Aorta (tissue), 5 donors: ENCODE results near the gene CCDC110. TPM values are rescaled to one million over a fixed set of nuclear protein-coding genes. Genes with fewer than 3 reads are reported as not detected.

ENCODE experiments used
- ATAC-seq: fragments of 200-7000 bp; cut with Tn5 transposase; one replicate; pipeline ENCODE4 v1.9.1; 2022; ENCODE audit warnings: moderate library complexity; ENCODE audit not compliant: low FRiP score
- DNase-seq, 2 donors: peaks; one replicate each; pipeline ENCODE4 v3.0.0-alpha.2; 2020
- H3K27ac ChIP-seq, 2 donors: one replicate each; pipeline ENCODE4 v1.5.1; 2013; ENCODE audit warnings: low read length in 2 of 2, mild to moderate bottlenecking in 2 of 2, moderate library complexity in 2 of 2, control low read depth in 1 of 2, inconsistent platforms in 1 of 2, low read depth in 1 of 2
- H3K27me3 ChIP-seq, 2 donors: one replicate each; pipeline ENCODE4 v1.6.1; 2013; ENCODE audit warnings: control low read depth in 1 of 2, low read length in 1 of 2, mild to moderate bottlenecking in 1 of 2, moderate library complexity in 1 of 2; ENCODE audit not compliant: insufficient read depth in 2 of 2, control insufficient read depth in 1 of 2
- H3K36me3 ChIP-seq, 2 donors: one replicate each; pipeline ENCODE4 v1.6.1; 2013; ENCODE audit warnings: control low read depth in 1 of 2, low read length in 1 of 2, mild to moderate bottlenecking in 1 of 2; ENCODE audit not compliant: insufficient read depth in 2 of 2, control insufficient read depth in 1 of 2
- H3K4me1 ChIP-seq, 2 donors: one replicate each; pipeline ENCODE4 v1.6.1; 2013; ENCODE audit warnings: low read length in 2 of 2, control low read depth in 1 of 2, mild to moderate bottlenecking in 1 of 2, moderate library complexity in 1 of 2; ENCODE audit not compliant: insufficient read depth in 2 of 2, control insufficient read depth in 1 of 2
- H3K4me3 ChIP-seq, 2 donors: one replicate each; pipeline ENCODE4 v1.5.1; 2013; ENCODE audit warnings: low read length in 2 of 2, control low read depth in 1 of 2, mild to moderate bottlenecking in 1 of 2
- H3K9me3 ChIP-seq: one replicate; pipeline ENCODE4 v1.6.1; 2013; ENCODE audit warnings: mild to moderate bottlenecking, low read length; ENCODE audit not compliant: control insufficient read depth
- WGBS, 2 donors: extraction: QIAGEN DNeasy Blood & Tissue Kit; methylation state at CpG; one replicate each; pipeline ENCODE4 v1.1.7; 2013; 5-methylcytosine and 5-hydroxymethylcytosine counted together
- intact Hi-C, 2 donors: fragments of 100-400 bp; cut with DNase I; formaldehyde crosslinking; loops; one replicate each; pipeline versions ENCODE4 v1.14.2 to v1.15.0; 2022
- polyA plus RNA-seq, 2 donors: library from polyadenylated mRNA; stranded (reverse); fragments of 200-250 nt; gene quantifications; one replicate each; pipeline ENCODE4 v1.2.3, GENCODE V29; 2013
- total RNA-seq, 2 donors: library from RNA; stranded (reverse); fragmentation: NEBNext Ultra II Directional; extraction: Animal tissue kit (Norgen Biotek cat#: 25700); gene quantifications; one replicate each; pipeline ENCODE4 v1.2.1, GENCODE V29; 2021
- donor health status: healthy with polysubstance abuse.
- donor health status: Bipolar disorder and iron deficiency.
- donor health status: DM: no; HTN: no; CAD: no.
- donor health status: DM: no; HTN: no; CAD: no.
- donor health status: DM: yes; HTN: yes; CAD: no.

Gene CCDC110
- total and polyA plus RNA-seq, 4 donors, result 1.5 to 5.3 (median 3.4) TPM

GRCh38 chr4:185467991-185468390 is 3.5 kb downstream of the CCDC110 start:
- Histone ChIP-seq H3K27me3 (no peaks in the 10 kb centered on the region), H3K27ac (no peak overlapping the region), H3K36me3 (no peaks in the 10 kb centered on the region), H3K9me3 (no peaks in the 10 kb centered on the region), H3K4me1 (no peaks in the 10 kb centered on the region), H3K4me3 (no peak overlapping the region)
- 94 to 95% methylated on average over 8 of the region's 8 CpGs for WGBS, 2 donors
- DNase-seq, result no peak
- intact Hi-C loops, result loop anchor here (5.0 kb wide), 1 partner anchor 41 kb away; the partner anchor contains the start of gene UFSP2 (in 2 of the 2)
- no peak for ATAC-seq

- no peak for DNase-seq
- H3K9me3 ChIP-seq, result no peaks in the 10 kb centered on the region
- no peak for ATAC-seq
- H3K4me1 ChIP-seq, result no peaks in the 10 kb centered on the region
- H3K4me3 ChIP-seq, result no peak overlapping the region
- intact Hi-C loops, result loop anchor here (5.0 kb wide), 1 partner anchor 40 kb away; the partner anchor contains the start of gene UFSP2 (in 2 of the 2)
- H3K27me3 ChIP-seq, result no peaks in the 10 kb centered on the region
- no peak overlapping the region for H3K27ac ChIP-seq
- H3K36me3 ChIP-seq, result no peaks in the 10 kb centered on the region
- 22 to 31% methylated on average over 4 of the region's 4 CpGs for WGBS, 2 donors
Observed at GRCh38 chr4:185467101-185467500, 4.4 kb downstream of the CCDC110 start.

- 88 to 93% methylated on average over 3 of the region's 3 CpGs for WGBS, 2 donors
- ATAC-seq, result no peak
- Histone ChIP-seq H3K27ac (no peak overlapping the region), H3K4me3 (no peak overlapping the region), H3K36me3 (no peaks in the 10 kb centered on the region), H3K9me3 (no peaks in the 10 kb centered on the region), H3K27me3 (no peaks in the 10 kb centered on the region), H3K4me1 (no peaks in the 10 kb centered on the region)
- intact Hi-C loops, result loop anchor here (5.0 kb wide), 1 partner anchor 38 kb away; the partner anchor contains the start of gene UFSP2 (in 2 of the 2)
- DNase-seq, result no peak
Observed at GRCh38 chr4:185465707-185466106, 5.8 kb downstream of the CCDC110 start.

GRCh38 chr4:185464887-185465286 is 6.6 kb downstream of the CCDC110 start:
- DNase-seq (no peak), ATAC-seq (no peak)
- Histone ChIP-seq H3K4me1 (no peaks in the 10 kb centered on the region), H3K27me3 (no peaks in the 10 kb centered on the region), H3K9me3 (no peaks in the 10 kb centered on the region), H3K36me3 (no peaks in the 10 kb centered on the region), H3K4me3 (no peak overlapping the region), H3K27ac (no peak overlapping the region)
- intact Hi-C loops, result loop anchor here (5.0 kb wide), 1 partner anchor 38 kb away; the partner anchor contains the start of gene UFSP2 (in 2 of the 2)
- 35 to 44% methylated on average over 1 of the region's 1 CpG for WGBS, 2 donors

- intact Hi-C loops, result no loop called here
- Histone ChIP-seq H3K9me3 (no peaks in the 10 kb centered on the region), H3K27me3 (no peaks in the 10 kb centered on the region), H3K36me3 (no peaks in the 10 kb centered on the region), H3K4me1 (no peaks in the 10 kb centered on the region), H3K4me3 (no peak overlapping the region), H3K27ac (no peak overlapping the region)
- 65 to 73% methylated on average over 6 of the region's 6 CpGs for WGBS, 2 donors
- no peak for ATAC-seq
- DNase-seq, result no peak
Observed at GRCh38 chr4:185464183-185464582, 7.3 kb downstream of the CCDC110 start.

- ATAC-seq, result no peak
Observed at GRCh38 chr4:185463541-185463940, 8.0 kb downstream of the CCDC110 start.

GRCh38 chr4:185461565-185461964 is 10.0 kb downstream of the CCDC110 start:
- intact Hi-C loops, result no loop called here
- no peaks in the 10 kb centered on the region for H3K36me3 ChIP-seq
- H3K4me1 ChIP-seq, result no peaks in the 10 kb centered on the region
- H3K4me3 ChIP-seq, result no peak overlapping the region
- no peaks in the 10 kb centered on the region for H3K27me3 ChIP-seq
- no peak for ATAC-seq
- H3K27ac ChIP-seq, result no peak overlapping the region
- DNase-seq, result no peak
- no peaks in the 10 kb centered on the region for H3K9me3 ChIP-seq
- WGBS, 2 donors, result 99% methylated on average over 8 of the region's 8 CpGs

More at GRCh38 chr4:185463541-185463940, 8.0 kb downstream of the CCDC110 start:
- no peak overlapping the region for H3K4me3 ChIP-seq
- no peak overlapping the region for H3K27ac ChIP-seq
- no peaks in the 10 kb centered on the region for H3K27me3 ChIP-seq
- 88% methylated on average over 6 of the region's 6 CpGs for WGBS, 2 donors
- no peaks in the 10 kb centered on the region for H3K4me1 ChIP-seq
- no peak for DNase-seq
- H3K9me3 ChIP-seq, result no peaks in the 10 kb centered on the region
- intact Hi-C loops, result no loop called here
- no peaks in the 10 kb centered on the region for H3K36me3 ChIP-seq

GRCh38 chr4:185457136-185457535 is 14.4 kb downstream of the CCDC110 start:
- Histone ChIP-seq H3K36me3 (no peaks in the 10 kb centered on the region), H3K9me3 (no peaks in the 10 kb centered on the region), H3K4me3 (no peak overlapping the region), H3K4me1 (no peaks in the 10 kb centered on the region), H3K27me3 (no peaks in the 10 kb centered on the region), H3K27ac (no peak overlapping the region)
- 66 to 69% methylated on average over 3 of the region's 3 CpGs for WGBS, 2 donors
- ATAC-seq (no peak), DNase-seq (no peak)
- intact Hi-C loops, result no loop called here

- no peak overlapping the region for H3K27ac ChIP-seq
- intact Hi-C loops, result no loop called here
- H3K36me3 ChIP-seq, result no peaks in the 10 kb centered on the region
- 44 to 45% methylated on average over 2 of the region's 2 CpGs for WGBS, 2 donors
- no peak for ATAC-seq
- no peaks in the 10 kb centered on the region for H3K27me3 ChIP-seq
- no peaks in the 10 kb centered on the region for H3K4me1 ChIP-seq
- H3K4me3 ChIP-seq, result no peak overlapping the region
- no peak for DNase-seq
- no peaks in the 10 kb centered on the region for H3K9me3 ChIP-seq
Observed at GRCh38 chr4:185456131-185456530, 15.4 kb downstream of the CCDC110 start.
